GM18520 (cell line): ENCODE measurements around the gene KIRREL1.

Experiments
- ATAC-seq: cut with Tn5 transposase; IDR thresholded peaks from one replicate; pipeline ENCODE4 v1.9.1; 2021; ENCODE audit not compliant: unreplicated experiment

The KIRREL1 gene

DNA sequence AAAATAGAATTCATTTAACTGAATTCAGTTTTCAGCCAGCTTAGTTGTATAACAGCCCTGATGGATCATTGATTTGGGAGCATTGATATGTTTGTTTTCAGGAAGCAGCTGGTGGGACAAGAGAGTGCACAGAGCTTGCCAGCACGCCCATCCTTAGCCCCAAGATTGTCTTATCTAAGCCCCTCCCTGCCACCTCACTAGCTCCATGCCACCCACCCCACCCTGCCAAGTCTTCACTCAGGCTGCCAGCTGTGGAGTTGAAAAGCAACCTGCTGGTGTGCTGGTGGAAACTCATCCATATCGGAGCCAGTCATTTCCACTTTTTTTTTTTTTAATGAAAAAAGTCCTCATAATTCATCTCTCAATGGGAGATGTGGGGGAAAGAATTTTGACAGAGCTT lies 11.8 kb downstream of the KIRREL1 start:
- ATAC-seq = no peak

GRCh38 chr1:158007180-158007579 lies 13.7 kb downstream of the KIRREL1 start:
- no peak for ATAC-seq

- ATAC-seq = no peak
These were observed 14.4 kb downstream of the KIRREL1 start for GRCh38 chr1:158007667-158008386.

- ATAC-seq = no peak
These were observed 15.2 kb downstream of the KIRREL1 start for GRCh38 chr1:158008630-158009029.

DNA sequence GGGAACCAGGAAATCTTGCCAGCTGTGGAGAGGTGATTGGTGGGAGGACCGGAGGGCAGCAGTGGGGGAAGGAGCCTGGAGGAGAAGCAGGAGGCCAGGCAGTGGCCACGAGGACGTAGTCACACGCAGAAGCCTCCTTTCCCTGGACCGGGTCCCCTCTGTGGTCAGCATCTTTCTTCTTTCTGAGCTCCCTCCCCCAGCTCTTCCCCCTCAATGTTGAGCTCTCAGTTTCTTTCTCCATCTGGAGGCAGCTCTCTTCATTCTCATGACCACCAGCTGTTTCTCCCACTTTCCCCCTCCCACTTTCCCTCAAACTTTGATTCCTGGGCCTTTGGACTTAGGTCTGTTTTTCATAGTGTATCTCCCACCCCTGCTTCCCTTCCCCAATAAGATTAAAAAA lies 18.3 kb downstream of the KIRREL1 start:
- ATAC-seq = no peak

DNA sequence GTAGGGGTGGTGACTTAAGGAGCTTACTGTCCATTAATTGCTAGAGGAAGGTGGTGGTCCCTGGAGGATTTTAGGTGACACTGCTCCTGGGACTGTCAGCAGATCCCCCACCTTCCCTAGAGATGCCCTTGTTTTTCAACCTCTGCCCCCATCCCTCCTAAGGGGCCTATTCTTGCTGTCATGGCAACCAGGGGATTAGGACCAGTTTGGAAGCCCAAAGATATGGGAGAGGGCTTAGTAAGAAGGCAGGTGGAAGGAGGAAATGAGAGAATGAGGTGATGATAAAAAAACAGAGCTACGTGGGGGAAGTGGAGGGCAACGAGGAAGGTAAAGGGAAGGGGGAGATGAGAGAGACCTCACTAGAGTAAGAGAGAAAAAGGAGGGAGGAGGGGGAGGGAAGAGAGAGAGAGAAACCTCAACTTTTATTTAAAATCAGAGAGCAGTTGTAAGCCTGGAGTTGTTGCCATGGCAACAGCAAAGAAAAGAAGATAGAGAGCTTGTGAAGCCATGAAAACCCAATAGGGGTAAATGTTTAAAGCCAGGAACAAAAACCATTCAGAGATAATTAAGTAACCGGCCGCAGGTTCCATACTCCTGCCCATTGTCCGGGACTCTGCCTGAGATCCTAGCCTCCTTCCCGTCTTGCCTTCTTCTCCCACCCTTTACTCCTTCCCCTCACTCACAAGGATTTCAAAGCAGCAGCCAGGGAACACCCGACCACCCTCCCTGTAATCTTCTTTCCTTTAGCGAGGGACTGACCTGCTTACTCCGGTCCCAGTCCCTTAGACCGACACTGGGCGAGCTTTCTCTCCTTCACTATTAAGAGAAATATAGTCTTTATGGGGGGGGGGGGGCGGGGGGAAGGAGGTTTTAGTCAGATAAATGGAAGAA lies 20.6 kb downstream of the KIRREL1 start:
- ATAC-seq = no peak

DNA sequence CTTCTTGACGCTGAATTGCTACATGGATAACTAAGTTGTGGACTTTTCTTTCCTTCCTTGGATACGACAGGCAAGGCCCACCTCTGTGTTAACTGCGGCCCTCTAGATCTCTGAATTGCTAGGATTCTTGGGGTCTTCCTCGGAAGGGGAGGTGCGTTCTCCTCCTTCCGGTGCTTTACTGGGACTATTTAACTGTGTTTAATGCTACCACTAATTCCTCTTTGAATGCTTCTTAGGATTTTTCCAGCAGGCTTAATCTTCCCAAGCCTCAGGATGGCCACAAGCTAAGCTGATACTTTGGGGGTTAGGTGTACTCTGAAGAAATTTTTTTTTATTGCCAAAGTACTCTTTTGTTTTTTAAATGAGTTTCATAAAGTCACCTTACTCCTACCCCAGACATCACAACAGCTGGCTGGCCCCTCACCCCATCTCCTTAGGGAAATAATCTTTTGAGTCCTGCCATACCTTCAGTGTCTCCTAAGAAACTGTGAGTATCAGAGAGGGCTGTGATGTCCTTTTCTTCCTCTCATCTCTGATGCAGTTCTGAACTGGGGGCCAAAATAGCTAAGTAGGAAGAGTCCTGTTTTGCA lies 21.4 kb downstream of the KIRREL1 start:
- no peak for ATAC-seq

GRCh38 chr1:158016651-158017335 lies 23.3 kb downstream of the KIRREL1 start:
- ATAC-seq = no peak

- ATAC-seq = no peak
These were observed 24.6 kb downstream of the KIRREL1 start for GRCh38 chr1:158017800-158018595.

DNA sequence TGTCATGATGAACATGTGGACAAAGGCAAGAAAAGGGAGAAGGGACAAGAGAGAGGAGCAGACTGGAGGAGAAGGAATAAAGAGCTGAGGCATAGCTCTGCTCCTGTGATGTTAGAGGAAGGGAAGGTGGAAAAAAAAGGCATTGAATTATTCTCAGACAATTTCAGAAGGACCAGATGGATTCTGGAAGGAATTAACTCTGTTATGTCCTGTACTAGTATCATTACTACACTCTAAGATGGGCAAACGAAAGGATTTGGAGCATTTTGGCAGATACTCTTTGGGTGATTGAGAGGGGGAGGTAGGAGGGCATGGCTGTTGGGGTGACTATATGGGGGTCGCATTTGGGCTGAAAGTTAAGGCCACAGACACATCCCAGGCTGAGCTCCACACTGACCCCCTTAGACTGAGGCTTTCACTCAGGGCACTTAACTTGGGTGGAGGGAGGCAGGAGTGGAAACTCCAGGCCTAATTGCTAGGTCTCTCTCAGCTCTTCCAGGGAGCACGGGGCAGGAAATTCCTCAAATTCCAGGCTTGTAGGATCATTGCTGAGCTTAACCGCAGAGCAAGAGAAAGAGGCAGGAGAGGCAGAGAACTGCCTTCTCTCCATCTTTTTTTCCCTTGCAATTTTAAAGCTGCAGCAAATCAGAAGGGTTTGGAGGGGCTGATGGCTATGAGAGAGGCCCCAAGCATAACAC lies 25.9 kb downstream of the KIRREL1 start:
- no peak for ATAC-seq

GRCh38 chr1:158020259-158020885 lies 26.9 kb downstream of the KIRREL1 start:
- ATAC-seq = no peak

DNA sequence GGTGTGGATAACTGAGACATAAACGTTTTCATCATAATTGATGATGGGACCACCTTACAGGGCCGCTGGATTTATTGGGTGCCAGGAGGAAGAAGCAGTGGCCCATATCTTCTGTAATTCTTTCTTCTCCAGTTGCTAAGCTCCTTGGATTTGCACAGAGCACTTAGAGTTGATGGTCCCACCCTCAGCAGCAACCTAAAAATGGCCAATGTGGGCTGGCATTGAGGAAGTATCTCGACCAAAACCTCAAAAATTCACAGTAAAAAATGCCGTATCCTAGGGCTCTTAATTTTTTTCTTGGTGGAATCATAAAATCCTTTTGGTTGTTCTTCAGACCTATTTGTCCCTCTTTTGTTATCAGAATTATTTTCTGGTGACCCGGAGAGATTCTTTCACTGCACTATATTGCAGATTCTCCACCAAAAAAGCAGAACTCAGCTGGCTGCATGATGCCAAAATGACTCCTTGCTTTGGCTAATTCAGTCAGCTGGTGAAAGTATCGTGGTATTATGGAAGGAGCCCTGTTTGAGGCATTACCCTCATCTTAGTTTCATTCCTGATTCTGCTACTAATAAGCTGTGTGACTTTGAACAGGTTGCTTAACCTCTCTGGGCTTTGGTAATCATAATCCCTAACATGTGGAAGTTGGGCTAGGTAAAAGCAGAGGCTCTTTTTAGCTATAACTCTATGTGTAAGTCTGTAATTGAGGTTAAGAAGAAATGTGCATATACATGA lies 27.6 kb downstream of the KIRREL1 start:
- ATAC-seq = no peak

DNA sequence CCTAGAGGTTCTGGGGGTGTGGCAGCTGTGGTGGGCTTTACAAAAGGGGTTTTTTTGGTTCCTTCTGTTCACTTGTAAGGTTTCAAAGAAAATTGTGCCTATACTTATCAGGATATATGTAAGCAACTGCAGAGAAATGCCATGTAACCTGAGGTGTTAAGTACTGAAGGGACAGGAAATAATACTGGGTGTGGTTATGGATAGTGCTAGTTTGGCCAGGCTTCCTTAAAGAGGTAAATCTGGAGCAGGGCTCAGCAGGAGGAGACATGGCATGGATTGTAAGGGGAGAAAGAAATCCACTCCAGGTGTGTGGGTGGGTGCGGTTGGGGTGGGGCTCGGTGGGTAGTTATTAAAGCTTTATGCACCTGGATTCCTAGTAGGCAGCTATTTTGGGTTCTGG lies 28.3 kb downstream of the KIRREL1 start:
- ATAC-seq = no peak

GRCh38 chr1:158022554-158023312 lies 29.3 kb downstream of the KIRREL1 start:
- no peak for ATAC-seq

DNA sequence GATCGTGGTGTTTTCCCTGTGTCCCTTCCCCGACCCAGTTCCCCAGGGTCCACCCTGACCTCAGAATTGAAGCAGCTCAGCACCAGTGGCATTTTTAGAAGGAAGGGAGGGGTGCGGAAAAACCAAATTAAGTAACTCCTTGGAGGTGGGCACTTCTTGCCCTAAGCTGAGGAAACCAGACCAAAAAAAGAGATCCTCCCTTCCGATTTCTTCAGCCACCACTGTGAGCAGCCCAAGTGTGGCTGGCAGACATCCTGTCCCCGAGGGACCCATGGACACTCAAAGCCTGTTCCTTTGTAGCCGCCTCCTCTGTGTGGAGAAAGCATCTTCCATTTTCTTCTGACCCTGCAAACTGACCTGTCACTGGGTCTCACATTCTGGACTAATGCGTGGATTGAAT lies 31.3 kb downstream of the KIRREL1 start:
- no peak for ATAC-seq

DNA sequence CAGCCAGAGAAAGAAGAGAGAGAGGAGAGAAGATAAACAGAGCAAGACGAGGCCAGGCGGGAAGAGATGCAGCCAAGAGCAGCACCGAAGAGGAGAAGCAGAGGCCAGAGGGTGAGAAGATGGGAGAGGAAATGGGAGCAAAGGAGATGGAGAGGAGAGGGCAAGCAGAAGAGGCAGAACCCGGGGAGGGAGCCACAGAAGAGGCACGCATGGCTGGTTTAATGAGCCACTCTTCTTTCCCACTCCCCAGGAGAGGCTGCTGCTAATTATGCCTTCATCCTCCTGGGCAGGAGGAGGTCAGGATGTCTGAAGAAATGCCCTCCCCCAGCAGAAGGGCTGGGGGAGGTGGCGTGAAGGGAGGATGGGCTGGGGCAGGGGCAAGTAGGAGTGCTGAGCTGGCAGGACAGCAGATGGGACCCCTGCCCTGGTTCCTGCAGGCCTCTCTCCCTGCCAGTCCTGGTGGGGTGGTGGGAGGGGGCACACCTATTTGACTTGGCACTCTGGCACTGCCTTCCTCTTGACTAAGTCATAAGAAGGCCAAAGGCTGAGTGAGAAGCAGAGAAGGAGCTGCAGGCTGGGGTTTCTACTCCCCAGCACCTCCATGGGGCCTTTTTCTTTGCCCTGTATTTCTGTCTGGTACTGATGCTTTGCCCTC lies 32.3 kb downstream of the KIRREL1 start:
- ATAC-seq = no peak

DNA sequence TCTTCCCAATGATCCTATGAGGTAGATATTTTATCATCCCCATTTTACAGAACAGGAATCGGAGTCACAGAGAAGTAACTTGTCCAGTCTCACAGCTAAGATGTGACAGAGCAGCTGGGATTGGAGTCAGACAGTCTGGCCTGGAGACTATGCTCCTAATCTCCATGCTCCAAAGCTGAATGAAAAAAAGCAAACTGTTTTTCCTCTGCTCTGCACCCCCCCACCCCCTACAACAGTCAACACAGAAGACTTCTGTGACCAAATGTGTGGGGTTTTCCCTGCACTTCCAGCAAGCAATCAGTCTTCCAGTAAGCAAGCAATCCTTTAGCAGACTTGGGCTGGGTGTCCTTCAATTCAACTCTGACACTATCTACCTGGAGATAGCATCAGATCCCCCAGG lies 33.2 kb downstream of the KIRREL1 start:
- no peak for ATAC-seq

- ATAC-seq = no peak
These were observed 34.1 kb downstream of the KIRREL1 start for GRCh38 chr1:158027508-158027907.
